Measurements from ENCODE around the gene SLC25A40. TPM values are rescaled to one million over a fixed set of nuclear protein-coding genes. Genes with fewer than 3 reads are reported as not detected.
"Not testable (repeated sequence)": the region's sequence is repeated elsewhere in the genome, so short reads cannot be mapped to it uniquely, and the experiment has no call there.

SLC25A40 gene
- total RNA-seq, 1 donor from 2014 or later = 41.9 TPM

GRCh38 chr7:87882151-87882937 lies 6.2 kb upstream of the SLC25A40 start:
- no peak overlapping the region for H3K27ac Mint-ChIP-seq
- intact Hi-C loops (cut with micrococcal nuclease) = no loop called here
- H3K36me3 Mint-ChIP-seq (ENCODE audit: low read depth) = peaks cover 48% of the 10 kb centered on the region
- no peaks in the 10 kb centered on the region for H3K9me3 Mint-ChIP-seq
- peaks cover 51% of the 10 kb centered on the region for H3K4me1 Mint-ChIP-seq (ENCODE audit: low read depth)
- H3K27me3 Mint-ChIP-seq (ENCODE audit: insufficient read depth) = no peaks in the 10 kb centered on the region
- no peak overlapping the region for H3K4me3 Mint-ChIP-seq
- no peak for DNase-seq (ENCODE audit: low spot score)

DNA sequence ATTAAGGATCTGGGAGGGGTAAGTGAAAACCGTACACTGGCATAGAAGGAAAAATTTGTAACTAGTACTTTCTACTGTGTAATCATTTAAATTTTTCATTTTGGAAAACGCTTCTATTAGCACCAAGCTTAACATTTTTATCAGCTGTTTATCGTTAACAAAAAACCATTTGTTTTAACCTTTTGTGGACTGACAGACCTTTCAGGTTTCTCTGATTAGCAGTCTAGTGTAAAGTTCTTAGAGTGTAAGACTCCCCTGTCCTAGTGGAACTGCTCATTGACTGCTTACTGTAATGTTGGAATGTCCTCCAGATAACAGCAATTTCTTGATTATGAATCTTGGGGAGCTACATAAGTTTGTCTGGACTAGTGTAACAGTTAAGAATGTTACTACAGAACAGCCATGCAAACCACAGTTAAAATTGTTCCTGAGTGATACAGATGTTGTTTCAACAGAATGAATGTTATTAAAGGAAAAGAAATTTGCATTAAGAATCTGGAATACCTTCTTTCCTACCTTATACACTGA lies 2.1 kb upstream of the SLC25A40 start:
- DNase-seq (ENCODE audit: low spot score) = no peak
- H3K36me3 Mint-ChIP-seq (ENCODE audit: low read depth) = peaks cover 42% of the 10 kb centered on the region
- peak overlapping the region; percentile 80 for H3K4me3 Mint-ChIP-seq

DNA sequence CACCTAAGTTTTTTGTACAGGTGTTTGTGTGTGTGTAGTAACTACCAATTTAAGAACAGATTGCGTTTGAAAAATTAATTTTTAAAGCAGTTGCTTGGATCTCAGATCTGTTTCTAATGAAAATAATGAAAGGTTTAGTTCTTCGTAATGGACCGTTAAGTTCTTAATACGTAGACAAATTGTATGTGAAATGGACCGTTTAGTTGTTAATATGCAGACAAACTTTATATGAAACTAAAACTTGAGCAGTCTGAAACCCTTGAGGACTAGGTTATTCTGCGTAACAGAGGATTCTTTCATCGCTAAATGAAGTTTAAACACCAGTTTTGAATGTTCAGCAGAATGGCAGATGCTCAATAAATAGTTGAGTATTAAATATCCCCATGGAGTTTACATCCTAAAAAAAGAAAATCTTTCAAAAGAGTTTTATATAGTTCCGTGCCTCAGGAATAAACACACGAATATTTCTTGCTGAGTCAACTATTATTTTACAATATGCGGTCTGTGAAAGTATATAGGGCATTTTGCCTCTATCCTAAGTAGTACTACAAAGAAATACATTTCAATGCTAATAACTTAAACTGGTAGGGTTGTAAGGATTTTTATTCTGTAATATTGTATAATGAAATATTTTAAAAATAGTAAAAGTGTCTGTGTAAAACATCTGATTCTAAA lies 1.3 kb upstream of the SLC25A40 start:
- peaks cover 59% of the 10 kb centered on the region for H3K4me1 Mint-ChIP-seq (ENCODE audit: low read depth)

More for the DNA sequence above, 2.1 kb upstream of the SLC25A40 start:
- Mint-ChIP-seq H3K27me3 (ENCODE audit: insufficient read depth) (no peaks in the 10 kb centered on the region), H3K4me1 (ENCODE audit: low read depth) (peaks cover 57% of the 10 kb centered on the region), H3K9me3 (no peaks in the 10 kb centered on the region), H3K27ac (no peak overlapping the region)
- intact Hi-C loops (cut with micrococcal nuclease) = loop anchor here (5.0 to 10.0 kb wide), 3 partner anchors 726 to 1124 kb away; partner anchors contain the start of genes DMTF1 and ELAPOR2

DNA sequence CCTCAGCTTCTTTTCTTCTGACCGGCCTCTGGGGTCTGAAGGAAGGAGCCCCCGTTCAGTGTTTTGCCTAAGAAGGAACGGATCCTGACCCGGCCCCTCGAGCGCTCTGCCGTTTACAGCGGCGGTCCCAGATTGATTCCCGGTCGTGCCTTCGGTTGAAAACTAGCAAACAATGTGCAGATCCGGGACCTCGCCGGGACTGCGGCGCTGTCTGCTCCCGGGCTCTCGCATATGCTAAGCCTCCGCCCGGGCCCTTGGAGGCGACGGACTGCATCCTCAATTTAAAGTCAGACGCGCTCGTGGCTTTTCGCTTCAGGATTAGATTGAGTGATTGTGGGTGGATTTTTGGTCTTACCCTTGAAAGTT lies 692 bp upstream of the SLC25A40 start:
- intact Hi-C loops (cut with micrococcal nuclease) = loop anchor here (1.0 to 10.0 kb wide), 9 partner anchors 10 to 1125 kb away; partner anchors contain the start of genes ADAM22, CROT, DMTF1 and ELAPOR2
- peak; percentile 31 for DNase-seq (ENCODE audit: low spot score)
- H3K27me3 Mint-ChIP-seq (ENCODE audit: insufficient read depth) = no peaks in the 10 kb centered on the region
- peaks cover 46% of the 10 kb centered on the region for H3K36me3 Mint-ChIP-seq (ENCODE audit: low read depth)
- peak overlapping the region; percentile 98 for H3K27ac Mint-ChIP-seq
- peaks cover 11% of the 10 kb centered on the region for H3K9me3 Mint-ChIP-seq
- peaks cover 60% of the 10 kb centered on the region for H3K4me1 Mint-ChIP-seq (ENCODE audit: low read depth)
- peak overlapping the region; percentile 80 for H3K4me3 Mint-ChIP-seq

More for the DNA sequence above, 1.3 kb upstream of the SLC25A40 start:
- H3K4me3 Mint-ChIP-seq = peak overlapping the region; percentile 80
- H3K27ac Mint-ChIP-seq = peak overlapping the region; percentile 98
- peaks cover 45% of the 10 kb centered on the region for H3K36me3 Mint-ChIP-seq (ENCODE audit: low read depth)
- peaks cover 4% of the 10 kb centered on the region for H3K9me3 Mint-ChIP-seq
- intact Hi-C loops (cut with micrococcal nuclease) = loop anchor here (1.0 to 10.0 kb wide), 4 partner anchors 343 to 1125 kb away; partner anchors contain the start of genes DMTF1, ELAPOR2 and SRI
- no peak for DNase-seq (ENCODE audit: low spot score)
- H3K27me3 Mint-ChIP-seq (ENCODE audit: insufficient read depth) = no peaks in the 10 kb centered on the region

DNA sequence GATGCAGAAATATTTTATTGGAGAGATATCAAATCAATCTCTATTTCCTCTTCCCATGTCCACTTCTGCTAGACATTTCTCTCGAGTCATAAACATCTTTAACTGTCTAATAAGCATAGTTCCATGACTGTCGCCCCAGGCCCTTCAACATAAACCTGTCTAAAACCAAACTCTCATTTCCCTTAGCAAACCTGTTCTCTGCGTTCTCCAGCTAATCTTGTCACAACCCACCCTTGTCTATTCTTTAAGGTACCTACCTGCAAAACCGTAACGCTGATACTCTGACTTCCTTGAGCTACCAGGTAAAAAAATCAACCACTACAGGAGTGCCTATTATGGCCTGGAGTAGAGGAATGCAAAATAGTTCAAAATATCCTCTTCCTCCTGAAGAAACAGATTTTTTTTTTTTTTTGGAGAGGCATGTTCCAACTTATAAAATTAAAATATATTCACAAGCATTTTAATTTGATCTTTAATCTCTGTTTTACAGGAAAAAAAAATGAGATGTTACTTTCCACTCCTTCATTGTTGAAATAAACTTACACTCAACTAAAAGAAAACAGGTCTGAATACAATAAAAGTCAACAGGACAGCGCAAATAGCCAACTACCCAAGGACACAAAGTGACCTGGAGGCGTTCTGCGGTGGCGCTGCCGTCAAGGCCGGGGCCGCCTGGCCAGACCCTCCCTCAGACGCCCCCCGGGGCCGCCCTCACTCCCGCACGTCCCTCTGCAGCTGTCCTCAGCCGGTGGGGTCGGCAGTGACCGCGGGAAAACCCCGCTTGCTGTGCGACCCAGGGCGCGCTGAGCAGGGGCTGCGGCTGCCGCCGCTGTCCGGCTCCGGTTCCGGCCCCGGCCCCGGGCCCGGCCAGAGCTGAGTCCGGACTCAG lies 765 bp downstream of the SLC25A40 start:
- peaks cover 49% of the 10 kb centered on the region for H3K4me1 Mint-ChIP-seq (ENCODE audit: low read depth)
- peaks cover 23% of the 10 kb centered on the region for H3K9me3 Mint-ChIP-seq
- peaks cover 47% of the 10 kb centered on the region for H3K36me3 Mint-ChIP-seq (ENCODE audit: low read depth)
- H3K27me3 Mint-ChIP-seq (ENCODE audit: insufficient read depth) = no peaks in the 10 kb centered on the region
- H3K27ac Mint-ChIP-seq = peak overlapping the region; percentile 19
- DNase-seq (ENCODE audit: low spot score) = peak; percentile 14
- intact Hi-C loops (cut with micrococcal nuclease) = loop anchor here (1.0 to 10.0 kb wide), 9 partner anchors 12 to 1127 kb away; partner anchors contain the start of genes ADAM22, CROT, DMTF1 and ELAPOR2
- H3K4me3 Mint-ChIP-seq = peak overlapping the region; percentile 80

- Mint-ChIP-seq H3K4me3 (peak overlapping the region; percentile 80), H3K27me3 (ENCODE audit: insufficient read depth) (no peaks in the 10 kb centered on the region), H3K36me3 (ENCODE audit: low read depth) (peaks cover 48% of the 10 kb centered on the region), H3K4me1 (ENCODE audit: low read depth) (peaks cover 41% of the 10 kb centered on the region), H3K27ac (peak overlapping the region; percentile 35), H3K9me3 (peaks cover 27% of the 10 kb centered on the region)
- DNase-seq (ENCODE audit: low spot score) = no peak
- intact Hi-C loops (cut with micrococcal nuclease) = loop anchor here (2.0 to 10.0 kb wide), 2 partner anchors 31 to 819 kb away; partner anchors contain the start of gene ELAPOR2
Measured at GRCh38 chr7:87874066-87874465, 2.1 kb downstream of the SLC25A40 start.

DNA sequence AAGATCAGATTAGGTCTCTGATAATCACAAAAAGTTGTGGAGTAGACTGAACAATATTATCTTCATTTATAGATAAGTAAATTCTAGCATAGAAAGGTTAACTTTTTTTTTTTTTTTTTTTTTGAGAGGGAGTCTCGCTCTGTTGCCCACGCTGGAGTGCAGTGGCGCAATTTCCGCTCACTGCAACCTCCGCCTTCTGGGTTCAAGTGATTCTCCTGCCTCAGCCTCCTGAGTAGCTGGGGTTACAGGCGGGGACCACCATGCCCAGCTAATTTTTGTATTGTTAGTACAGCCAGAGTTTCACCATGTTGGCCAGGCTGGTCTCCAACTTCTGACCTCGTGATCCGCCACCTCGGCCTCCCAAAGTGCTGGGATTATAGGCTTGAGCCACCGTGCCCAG lies 2.8 kb downstream of the SLC25A40 start:
- intact Hi-C loops (cut with micrococcal nuclease) = loop anchor here (10.0 kb wide), 1 partner anchor 819 kb away; the partner anchor contains the start of gene ELAPOR2
- Mint-ChIP-seq H3K9me3 (peaks cover 27% of the 10 kb centered on the region), H3K36me3 (ENCODE audit: low read depth) (peaks cover 47% of the 10 kb centered on the region), H3K4me3 (peak overlapping the region; percentile 80), H3K4me1 (ENCODE audit: low read depth) (peaks cover 37% of the 10 kb centered on the region)
- DNase-seq (ENCODE audit: low spot score); H3K27ac Mint-ChIP-seq; H3K27me3 Mint-ChIP-seq (ENCODE audit: insufficient read depth): not testable (repeated sequence)

DNA sequence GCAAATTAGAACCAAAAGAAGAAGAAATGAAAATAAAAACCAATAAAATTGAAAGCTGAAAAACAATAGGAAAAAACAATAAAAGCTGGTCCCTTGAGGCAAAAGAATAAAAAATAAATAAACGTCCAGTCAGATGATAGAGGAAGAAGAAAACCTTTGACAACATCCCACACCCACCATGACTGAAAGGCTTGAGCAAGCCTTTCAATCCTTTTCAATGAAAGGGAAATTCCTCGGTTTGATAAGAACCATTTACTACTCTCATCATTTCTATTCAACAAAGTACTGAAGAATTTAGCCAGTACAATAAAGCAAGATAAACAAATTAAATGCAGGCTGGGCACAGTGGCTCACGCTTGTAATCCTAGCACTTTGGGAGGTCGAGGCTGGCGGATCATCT lies 3.8 kb downstream of the SLC25A40 start:
- Mint-ChIP-seq H3K36me3 (ENCODE audit: low read depth) (peaks cover 47% of the 10 kb centered on the region), H3K9me3 (peaks cover 31% of the 10 kb centered on the region), H3K27ac (no peak overlapping the region), H3K4me1 (ENCODE audit: low read depth) (peaks cover 32% of the 10 kb centered on the region), H3K4me3 (no peak overlapping the region), H3K27me3 (ENCODE audit: insufficient read depth) (no peaks in the 10 kb centered on the region)
- DNase-seq (ENCODE audit: low spot score) = no peak
- intact Hi-C loops (cut with micrococcal nuclease) = loop anchor here (10.0 kb wide), 1 partner anchor 818 kb away; the partner anchor contains the start of gene ELAPOR2

DNA sequence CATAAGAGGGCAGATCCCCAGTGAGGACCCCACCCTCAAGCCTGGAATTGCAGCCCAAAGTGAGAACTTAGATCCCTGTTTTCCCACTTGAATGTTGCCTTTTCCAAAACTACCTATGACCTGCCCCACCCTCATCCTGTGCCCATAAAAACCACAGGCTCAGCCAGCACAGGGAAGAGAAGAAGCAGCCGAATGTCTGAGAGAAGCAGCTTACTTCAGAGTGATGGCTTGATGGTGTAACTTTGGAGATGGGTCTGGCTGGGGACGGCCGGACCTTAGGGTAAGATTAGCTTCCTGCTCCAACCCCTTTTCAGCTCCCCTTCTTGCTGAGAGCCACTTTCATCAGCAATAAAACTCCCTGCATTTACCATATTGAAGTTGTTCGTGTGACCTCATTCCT lies 5.7 kb downstream of the SLC25A40 start:
- H3K9me3 Mint-ChIP-seq = peaks cover 47% of the 10 kb centered on the region
- H3K27me3 Mint-ChIP-seq (ENCODE audit: insufficient read depth) = no peaks in the 10 kb centered on the region
- no peak overlapping the region for H3K4me3 Mint-ChIP-seq
- intact Hi-C loops (cut with micrococcal nuclease) = loop anchor here (10.0 kb wide), 1 partner anchor 816 kb away; the partner anchor contains the start of gene ELAPOR2
- peaks cover 32% of the 10 kb centered on the region for H3K4me1 Mint-ChIP-seq (ENCODE audit: low read depth)
- DNase-seq (ENCODE audit: low spot score) = no peak
- no peak overlapping the region for H3K27ac Mint-ChIP-seq
- H3K36me3 Mint-ChIP-seq (ENCODE audit: low read depth) = peaks cover 61% of the 10 kb centered on the region

DNA sequence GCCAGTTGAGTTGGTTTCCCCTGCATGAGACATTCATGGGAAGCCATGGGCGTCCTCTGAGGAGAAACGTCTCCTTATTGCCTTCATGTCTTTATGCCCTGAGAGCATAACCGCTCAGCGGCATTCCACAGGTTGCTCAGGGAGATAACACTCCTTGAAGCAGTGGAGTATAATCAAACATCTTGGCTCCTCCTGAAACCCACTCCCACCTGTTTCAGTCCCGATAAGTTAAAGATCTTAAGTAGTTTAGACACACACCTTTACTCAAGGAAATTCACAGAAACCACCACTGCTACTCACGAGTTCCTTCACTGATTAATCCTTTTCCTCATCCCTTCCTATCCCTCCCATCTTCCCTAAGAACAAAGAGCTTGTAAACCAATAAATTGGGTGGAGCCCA lies 9.6 kb downstream of the SLC25A40 start:
- H3K4me3 Mint-ChIP-seq; H3K4me1 Mint-ChIP-seq (ENCODE audit: low read depth); H3K27ac Mint-ChIP-seq; DNase-seq (ENCODE audit: low spot score); H3K27me3 Mint-ChIP-seq (ENCODE audit: insufficient read depth); intact Hi-C loops (cut with micrococcal nuclease): not testable (repeated sequence)
- peaks cover 35% of the 10 kb centered on the region for H3K9me3 Mint-ChIP-seq
- peaks cover 52% of the 10 kb centered on the region for H3K36me3 Mint-ChIP-seq (ENCODE audit: low read depth)

GRCh38 chr7:87866089-87866488 lies 10.1 kb downstream of the SLC25A40 start:
- DNase-seq (ENCODE audit: low spot score) = no peak
- Mint-ChIP-seq H3K27ac (no peak overlapping the region), H3K4me3 (no peak overlapping the region), H3K36me3 (ENCODE audit: low read depth) (peaks cover 49% of the 10 kb centered on the region), H3K27me3 (ENCODE audit: insufficient read depth) (no peaks in the 10 kb centered on the region), H3K9me3 (peaks cover 32% of the 10 kb centered on the region), H3K4me1 (ENCODE audit: low read depth) (no peaks in the 10 kb centered on the region)
- intact Hi-C loops (cut with micrococcal nuclease) = no loop called here

Data from activated T-helper 1 cell treated with anti-CD3 and anti-CD28 coated beads, Interleukin-12 subunit alpha, Interleukin-12 subunit beta, Interleukin-2, Interleukin-4 antibody, amounts not matched to agents 30 ng/mL and 10 ng/mL and 1 ng/mL, durations not matched to agents 14 hours and 24 hours and 36 hours (primary cell).